GM23248 (cell line): Measurements from ENCODE around the gene TCTN3.

Experiments used
- EZH2 ChIP-seq: fragments of 200-600 bp; sonication (generic); IDR thresholded peaks from 2 replicates; pipeline ENCODE4 v1.6.1; 2018; ENCODE audit warnings: antibody characterized with exemption, mild to moderate bottlenecking; ENCODE audit not compliant: insufficient read depth, poor library complexity, severe bottlenecking
- EZH2phosphoT487 ChIP-seq: fragments of 200-600 bp; sonication (generic); IDR thresholded peaks from 2 replicates; pipeline ENCODE4 v1.6.1; 2018; ENCODE audit warnings: antibody characterized with exemption, moderate library complexity, mild to moderate bottlenecking, low read depth; ENCODE audit not compliant: insufficient read depth

GRCh38 chr10:95739056-95739455 lies 45.3 kb upstream of the TCTN3 start:
- TF ChIP-seq EZH2 (no peak), EZH2phosphoT487 (no peak)
